ENCODE results near the gene ST8SIA1. TPM values are rescaled to one million over a fixed set of nuclear protein-coding genes. Genes with fewer than 3 reads are reported as not detected.

The ST8SIA1 gene
- total RNA-seq, 1 donor from 2014 or later = 22.0 TPM

GRCh38 chr12:22340143-22340542 lies 5.6 kb upstream of the ST8SIA1 start:
- H3K9me3 Mint-ChIP-seq (ENCODE audit: unreplicated experiment) = peaks cover 5% of the 10 kb centered on the region
- no peak overlapping the region for H3K27ac Mint-ChIP-seq (ENCODE audit: unreplicated experiment)
- DNase-seq = no peak
- peaks cover 4% of the 10 kb centered on the region for H3K27me3 Mint-ChIP-seq (ENCODE audit: unreplicated experiment)
- no peaks in the 10 kb centered on the region for H3K4me1 Mint-ChIP-seq (ENCODE audit: low read depth, unreplicated experiment)
- H3K4me3 Mint-ChIP-seq (ENCODE audit: unreplicated experiment) = no peak overlapping the region
- no peak for TF ChIP-seq CTCF (IDR thresholded peaks at IDR 0.05; ENCODE audit: partially characterized antibody, unreplicated experiment)
- H3K36me3 Mint-ChIP-seq (ENCODE audit: unreplicated experiment) = peaks cover 4% of the 10 kb centered on the region

GRCh38 chr12:22339691-22340090 lies 5.2 kb upstream of the ST8SIA1 start:
- no peak for TF ChIP-seq CTCF (IDR thresholded peaks at IDR 0.05; ENCODE audit: partially characterized antibody, unreplicated experiment)
- Mint-ChIP-seq H3K27ac (ENCODE audit: unreplicated experiment) (no peak overlapping the region), H3K4me3 (ENCODE audit: unreplicated experiment) (no peak overlapping the region), H3K27me3 (ENCODE audit: unreplicated experiment) (peaks cover 6% of the 10 kb centered on the region), H3K36me3 (ENCODE audit: unreplicated experiment) (peaks cover 4% of the 10 kb centered on the region), H3K4me1 (ENCODE audit: low read depth, unreplicated experiment) (no peaks in the 10 kb centered on the region), H3K9me3 (ENCODE audit: unreplicated experiment) (peaks cover 5% of the 10 kb centered on the region)
- no peak for DNase-seq

GRCh38 chr12:22335794-22336166 lies 1.3 kb upstream of the ST8SIA1 start:
- H3K27ac Mint-ChIP-seq (ENCODE audit: unreplicated experiment) = peak overlapping the region; percentile 89
- TF ChIP-seq CTCF (IDR thresholded peaks at IDR 0.05; ENCODE audit: partially characterized antibody, unreplicated experiment) = peak; percentile 53
- H3K27me3 Mint-ChIP-seq (ENCODE audit: unreplicated experiment) = peaks cover 23% of the 10 kb centered on the region
- DNase-seq = peak; percentile 43
- H3K36me3 Mint-ChIP-seq (ENCODE audit: unreplicated experiment) = no peaks in the 10 kb centered on the region
- H3K4me3 Mint-ChIP-seq (ENCODE audit: unreplicated experiment) = peak overlapping the region; percentile 87
- H3K9me3 Mint-ChIP-seq (ENCODE audit: unreplicated experiment) = peaks cover 11% of the 10 kb centered on the region
- H3K4me1 Mint-ChIP-seq (ENCODE audit: low read depth, unreplicated experiment) = peaks cover 6% of the 10 kb centered on the region

GRCh38 chr12:22333713-22334409 lies 646 bp downstream of the ST8SIA1 start:
- H3K36me3 Mint-ChIP-seq (ENCODE audit: unreplicated experiment) = no peaks in the 10 kb centered on the region
- no peak for TF ChIP-seq CTCF (IDR thresholded peaks at IDR 0.05; ENCODE audit: partially characterized antibody, unreplicated experiment)
- peaks cover 6% of the 10 kb centered on the region for H3K4me1 Mint-ChIP-seq (ENCODE audit: low read depth, unreplicated experiment)
- peak; percentile 41 for DNase-seq
- peaks cover 11% of the 10 kb centered on the region for H3K9me3 Mint-ChIP-seq (ENCODE audit: unreplicated experiment)
- H3K27me3 Mint-ChIP-seq (ENCODE audit: unreplicated experiment) = peaks cover 24% of the 10 kb centered on the region
- peak overlapping the region; percentile 96 for H3K4me3 Mint-ChIP-seq (ENCODE audit: unreplicated experiment)
- peak overlapping the region; percentile 52 for H3K27ac Mint-ChIP-seq (ENCODE audit: unreplicated experiment)

- no peak for DNase-seq
- TF ChIP-seq CTCF (IDR thresholded peaks at IDR 0.05; ENCODE audit: partially characterized antibody, unreplicated experiment) = no peak
- peaks cover 24% of the 10 kb centered on the region for H3K27me3 Mint-ChIP-seq (ENCODE audit: unreplicated experiment)
- peak overlapping the region; percentile 96 for H3K4me3 Mint-ChIP-seq (ENCODE audit: unreplicated experiment)
- H3K27ac Mint-ChIP-seq (ENCODE audit: unreplicated experiment) = peak overlapping the region; percentile 52
- no peaks in the 10 kb centered on the region for H3K36me3 Mint-ChIP-seq (ENCODE audit: unreplicated experiment)
- peaks cover 6% of the 10 kb centered on the region for H3K4me1 Mint-ChIP-seq (ENCODE audit: low read depth, unreplicated experiment)
- H3K9me3 Mint-ChIP-seq (ENCODE audit: unreplicated experiment) = peaks cover 11% of the 10 kb centered on the region
Observed at GRCh38 chr12:22333186-22333712, 1.3 kb downstream of the ST8SIA1 start.

Data from glutamatergic neuron (in vitro differentiated cells).